ENCODE measurements around the gene GJC1.
"Not testable (repeated sequence)": the region's sequence is repeated elsewhere in the genome, so short reads cannot be mapped to it uniquely, and the experiment has no call there.

The GJC1 gene

DNA sequence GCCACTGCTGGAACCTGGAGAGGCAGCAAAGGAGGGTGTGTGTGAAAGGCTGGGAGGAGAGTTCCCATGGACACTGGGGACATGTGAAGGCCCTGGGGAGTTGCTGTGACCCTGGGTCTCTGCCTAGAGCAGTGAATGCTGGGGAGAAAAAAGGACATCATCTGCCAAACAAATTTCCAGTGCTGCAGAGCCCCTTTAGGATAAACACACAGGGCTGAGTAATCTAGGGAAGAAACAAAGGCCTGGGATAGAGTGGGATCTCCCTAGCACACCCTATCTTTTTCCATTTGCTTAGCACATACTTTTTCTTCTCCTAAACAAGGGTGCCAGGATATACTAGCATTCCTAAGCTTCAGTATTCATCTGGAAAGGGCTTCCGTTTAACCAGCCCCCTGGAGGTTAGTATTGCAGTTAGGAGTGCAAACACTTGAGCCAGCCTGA, 14.3 kb upstream of the GJC1 start:
- peak; percentile 59 for DNase-seq

DNA sequence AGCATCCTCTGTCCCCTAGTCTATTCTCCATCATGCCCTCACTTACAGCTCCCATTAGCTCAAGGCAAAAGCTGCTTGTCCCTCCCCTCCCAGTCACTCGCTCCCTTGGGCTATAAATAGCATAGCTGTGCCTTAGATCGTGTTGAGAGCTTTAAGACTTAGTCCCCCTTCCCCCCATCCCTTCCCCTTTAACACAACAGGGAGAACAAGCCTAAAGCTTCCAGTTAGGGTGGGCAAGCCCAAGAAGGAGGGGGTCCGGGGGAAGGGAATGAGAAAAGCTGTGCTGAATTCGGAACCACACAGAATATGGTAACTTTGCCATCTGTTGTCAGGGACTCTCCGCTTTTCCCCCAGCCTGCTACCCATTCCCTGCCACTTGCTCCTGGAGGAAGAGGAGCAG, 12.7 kb upstream of the GJC1 start:
- DNase-seq: peak; percentile 52

DNA sequence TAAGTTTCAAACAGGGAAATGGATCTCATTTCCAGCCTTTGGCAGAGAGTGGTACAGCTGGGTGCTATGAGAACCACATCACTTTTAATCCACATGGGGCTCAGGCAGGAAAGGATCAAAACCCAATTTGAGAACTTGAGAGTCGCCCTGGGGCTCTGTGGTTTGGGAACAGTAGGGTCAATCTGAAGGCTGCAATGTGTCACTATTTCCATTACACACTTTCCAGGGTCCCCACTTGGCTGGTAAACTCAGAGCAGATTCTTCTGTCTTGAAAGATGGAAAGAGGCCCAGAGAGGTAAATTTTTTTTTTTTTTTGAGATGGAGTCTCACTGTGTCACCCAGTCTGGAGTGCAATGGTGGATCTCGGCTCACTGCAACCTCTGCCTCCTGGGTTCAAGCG, 10.8 kb upstream of the GJC1 start:
- DNase-seq: peak; percentile 58

DNA sequence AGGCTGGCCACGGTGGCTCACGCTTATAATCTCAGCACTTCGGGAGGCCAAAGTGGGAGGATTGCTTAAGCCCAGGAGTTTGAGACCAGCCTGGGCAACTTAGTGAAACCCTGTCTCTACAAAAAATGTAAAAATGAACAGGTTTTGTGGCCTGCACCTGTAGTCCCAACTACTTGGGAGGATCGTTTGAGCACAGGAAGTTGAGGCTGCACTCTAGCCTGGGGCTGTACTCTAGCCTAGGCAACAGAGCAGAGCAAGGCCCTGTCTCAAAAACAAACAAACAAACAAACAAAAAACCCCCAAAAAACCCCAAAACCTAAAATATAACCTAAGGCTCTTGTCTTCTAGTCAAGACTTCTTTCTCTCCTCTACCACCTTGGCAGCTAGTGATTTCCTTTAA, 10.2 kb upstream of the GJC1 start:
- DNase-seq: no peak

DNA sequence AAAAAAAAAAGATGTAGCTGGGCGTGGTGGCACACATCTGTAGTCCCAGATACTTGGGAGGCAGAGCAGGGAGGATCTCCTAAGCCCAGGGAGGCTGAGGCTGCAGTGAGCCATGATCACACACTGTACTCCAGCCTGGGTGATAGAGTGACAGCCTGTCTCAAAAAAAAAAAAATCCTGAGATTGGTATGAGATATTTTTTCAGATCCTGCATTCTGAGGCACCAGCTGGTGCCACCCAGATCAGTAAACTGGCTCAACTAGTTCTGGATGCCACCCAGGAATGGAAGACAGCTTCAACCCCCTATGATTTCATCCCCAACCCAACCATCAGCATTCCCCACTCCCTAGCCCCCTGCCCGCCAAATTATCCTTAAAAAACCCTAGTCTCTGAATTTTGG, 7.1 kb upstream of the GJC1 start:
- no peak for DNase-seq

DNA sequence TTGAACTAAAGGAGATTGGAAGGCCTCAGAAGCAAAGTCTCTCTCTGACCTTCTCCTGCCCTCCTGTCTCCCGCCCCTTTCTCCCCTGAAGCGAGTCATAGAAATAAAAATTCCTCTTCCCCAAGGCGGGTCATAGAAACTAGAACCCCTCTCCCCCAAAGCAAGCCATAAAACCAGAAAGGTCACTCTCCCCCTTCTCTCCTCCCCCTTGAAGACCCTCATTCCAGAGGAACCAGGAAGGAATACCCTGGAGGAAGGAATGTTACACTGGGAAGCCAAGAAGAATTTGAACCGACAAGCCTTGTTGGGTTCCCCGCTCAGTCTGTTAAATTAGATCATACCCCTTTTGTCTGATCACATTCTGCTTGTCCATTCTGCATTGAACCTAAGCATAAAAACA, 2.7 kb upstream of the GJC1 start:
- DNase-seq: no peak

DNA sequence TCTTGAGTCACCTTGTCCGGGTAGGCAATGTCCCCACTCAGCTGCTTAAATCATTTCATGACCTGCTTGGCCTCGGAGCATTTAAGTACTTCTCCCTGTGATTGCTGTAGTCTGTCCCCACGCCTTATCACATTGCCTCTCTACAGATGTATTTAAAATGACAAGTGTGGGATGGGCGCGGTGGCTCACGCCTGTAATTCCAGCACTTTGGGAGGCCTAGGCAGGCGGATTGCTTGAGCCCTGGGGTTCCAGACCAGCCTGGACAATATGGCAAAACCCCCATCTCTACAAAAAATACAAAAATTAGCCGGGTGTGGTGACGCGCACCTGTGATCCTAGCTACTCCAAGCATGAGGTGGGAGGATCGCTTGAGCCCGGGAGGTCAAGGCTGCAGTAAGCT, 1.3 kb upstream of the GJC1 start:
- DNase-seq: no peak

DNA sequence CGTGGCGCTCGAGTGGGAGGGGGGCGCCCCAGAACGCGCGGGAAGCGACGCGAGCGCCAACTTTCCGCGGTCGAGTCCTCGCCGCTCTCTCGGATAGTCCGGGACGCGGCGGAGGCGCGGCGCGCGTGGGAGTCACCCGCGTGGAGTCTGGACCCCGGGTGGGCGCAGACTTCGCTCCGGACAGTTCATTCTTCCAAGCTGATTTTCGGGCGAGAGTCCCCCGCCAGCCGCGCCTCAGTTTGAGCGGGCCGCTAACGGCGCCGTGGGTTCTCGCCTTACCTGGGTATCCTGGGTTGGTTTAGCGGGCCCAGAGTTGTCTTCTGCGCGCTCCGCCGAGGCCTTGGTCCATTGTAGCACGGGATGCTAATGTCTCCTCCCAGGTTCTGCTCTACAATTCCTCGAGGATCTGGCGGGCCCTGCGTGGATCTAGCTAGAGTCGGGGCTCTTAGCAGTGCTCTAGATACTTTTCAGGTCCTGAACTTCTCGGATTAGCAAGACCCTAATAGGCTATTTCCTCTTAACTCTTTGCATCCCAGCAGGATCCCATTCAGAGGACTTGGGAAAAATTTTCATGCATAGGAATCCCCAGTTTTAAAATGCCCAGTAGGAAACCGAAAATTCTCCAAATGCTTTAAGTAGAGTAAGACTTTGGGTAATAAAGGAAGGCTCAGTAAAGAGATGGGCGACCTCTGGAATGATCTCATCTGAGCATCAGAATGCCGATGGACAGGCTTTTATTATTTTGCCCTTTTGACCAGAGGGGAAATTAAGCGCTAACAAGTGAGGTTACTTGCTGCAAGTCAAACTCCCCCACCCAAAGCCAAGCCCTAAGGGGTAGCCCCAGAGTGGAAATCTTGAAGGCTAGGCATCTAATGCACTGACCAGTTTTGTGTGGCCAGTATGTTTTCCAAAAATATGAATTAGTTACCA, 537 bp upstream of the GJC1 start:
- DNase-seq: no peak

DNA sequence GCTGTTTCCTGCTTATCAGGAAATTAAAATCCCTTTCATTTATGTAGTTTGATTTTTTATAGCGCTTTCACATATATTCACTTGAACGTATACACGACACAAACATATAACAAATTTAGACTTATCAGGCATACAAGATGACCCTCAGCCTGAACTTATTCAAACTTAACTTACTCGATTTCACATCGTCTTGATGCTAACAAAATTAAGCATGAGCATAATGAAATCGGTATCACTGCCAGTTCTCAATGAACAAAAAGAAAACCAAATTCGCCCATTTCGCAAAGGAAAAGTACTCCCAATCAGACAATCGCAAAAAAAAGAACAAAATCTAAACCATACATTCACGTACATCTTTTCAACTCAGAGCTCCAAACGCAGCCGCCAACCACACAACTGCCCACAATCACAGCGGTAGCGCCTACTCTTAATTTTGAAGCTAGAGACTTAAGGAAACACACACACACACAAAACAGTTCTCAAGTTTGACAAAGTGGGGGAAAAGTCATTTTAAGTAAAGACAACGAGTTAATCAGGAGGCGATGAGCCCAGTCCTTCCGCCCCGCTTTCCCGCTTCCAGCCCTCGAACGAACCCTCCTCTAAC, 1.1 kb downstream of the GJC1 start:
- peak; percentile 25 for DNase-seq

DNA sequence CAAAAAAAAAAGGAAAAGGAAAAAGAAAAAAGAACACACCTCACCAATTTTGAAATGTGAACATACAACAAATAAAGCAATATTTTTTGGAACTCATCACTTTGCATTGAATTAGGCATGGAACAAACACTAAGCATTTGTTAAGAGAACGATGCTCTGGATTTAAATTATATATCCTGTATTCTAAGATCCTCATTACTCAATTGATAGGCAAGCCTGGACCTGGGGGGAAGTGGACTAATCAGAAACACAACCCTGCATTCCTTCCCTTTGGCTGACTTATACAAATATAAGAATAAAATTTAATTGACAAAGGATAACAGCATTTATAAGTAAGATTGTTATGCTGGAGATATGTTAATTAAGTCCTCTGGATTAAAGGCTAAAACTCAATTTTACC, 2.2 kb downstream of the GJC1 start:
- no peak for DNase-seq

DNA sequence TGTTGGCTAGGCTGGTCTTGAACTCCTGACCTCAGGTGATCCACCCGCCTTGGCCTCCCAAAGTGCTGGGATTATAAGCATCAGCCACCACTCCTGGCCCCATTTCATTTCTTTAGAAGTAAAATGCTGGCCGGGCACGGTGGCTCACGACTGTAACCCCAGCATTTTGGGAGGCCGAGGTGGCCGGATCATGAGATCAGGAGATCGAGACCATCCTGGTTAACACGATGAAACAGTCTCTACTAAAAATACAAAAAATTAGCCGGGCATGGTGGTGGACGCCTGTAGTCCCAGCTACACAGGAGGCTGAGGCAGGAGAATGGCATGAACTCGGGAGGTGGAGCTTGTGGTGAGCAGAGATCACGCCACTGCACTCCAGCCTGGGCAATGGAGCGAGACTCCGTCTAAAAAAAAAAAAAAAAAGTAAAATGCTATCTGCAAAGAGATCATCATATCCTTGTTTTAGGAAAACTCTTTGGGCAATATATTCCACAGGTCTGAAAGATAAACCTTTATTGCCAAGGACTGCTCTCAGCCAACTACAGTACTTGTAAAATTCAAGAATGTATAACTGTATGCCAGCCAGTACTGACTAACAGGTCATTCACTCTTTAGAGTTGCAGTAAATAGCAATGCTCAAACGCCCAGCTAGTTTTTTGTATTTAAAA, 3.8 kb downstream of the GJC1 start:
- no peak for DNase-seq

DNA sequence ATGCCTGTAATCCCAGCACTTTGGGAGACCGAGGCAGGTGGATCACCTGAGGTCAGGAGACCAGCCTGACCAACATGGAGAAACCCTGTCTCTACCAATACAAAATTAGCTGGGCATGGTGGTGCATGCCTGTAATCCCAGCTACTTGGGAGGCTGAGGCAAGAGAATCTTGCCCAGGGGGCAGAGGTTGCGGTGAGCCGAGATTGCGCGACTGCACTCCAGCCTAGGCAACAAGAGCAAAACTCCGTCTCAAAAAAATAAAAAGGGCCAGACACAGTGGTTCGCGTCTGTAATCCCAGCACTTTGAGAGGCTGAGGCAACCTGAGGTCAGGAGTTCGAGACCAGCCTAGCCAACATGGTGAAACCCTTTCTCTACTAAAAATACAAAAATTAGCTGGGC, 4.9 kb downstream of the GJC1 start:
- not testable (repeated sequence) for DNase-seq

DNA sequence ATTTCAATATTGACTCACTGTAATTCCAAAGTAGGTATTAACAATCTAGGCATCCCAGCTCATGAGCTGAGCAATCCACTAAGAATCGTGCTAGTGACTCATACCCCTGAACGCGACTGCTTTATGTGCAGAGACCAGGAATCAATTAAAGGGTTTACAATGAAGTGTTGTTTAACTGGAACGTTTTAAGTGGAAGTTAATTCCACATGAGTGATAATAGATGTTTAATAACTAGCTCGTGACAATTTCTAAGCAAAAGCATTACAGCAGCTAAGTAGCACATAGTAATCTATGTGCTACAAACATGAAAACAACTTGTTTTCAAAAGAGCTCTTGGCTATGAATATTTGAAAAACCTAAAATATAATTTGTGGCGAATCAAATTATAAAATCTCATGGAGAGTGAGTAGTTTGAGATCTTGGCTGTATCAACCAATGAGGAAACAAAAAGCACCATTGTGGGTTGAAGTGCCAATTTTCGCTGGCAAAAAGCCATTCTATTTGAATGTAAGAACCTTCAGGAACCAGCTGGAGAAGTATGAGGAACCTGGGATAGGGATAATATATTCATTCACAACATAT, 9.4 kb downstream of the GJC1 start:
- peak; percentile 92 for DNase-seq

DNA sequence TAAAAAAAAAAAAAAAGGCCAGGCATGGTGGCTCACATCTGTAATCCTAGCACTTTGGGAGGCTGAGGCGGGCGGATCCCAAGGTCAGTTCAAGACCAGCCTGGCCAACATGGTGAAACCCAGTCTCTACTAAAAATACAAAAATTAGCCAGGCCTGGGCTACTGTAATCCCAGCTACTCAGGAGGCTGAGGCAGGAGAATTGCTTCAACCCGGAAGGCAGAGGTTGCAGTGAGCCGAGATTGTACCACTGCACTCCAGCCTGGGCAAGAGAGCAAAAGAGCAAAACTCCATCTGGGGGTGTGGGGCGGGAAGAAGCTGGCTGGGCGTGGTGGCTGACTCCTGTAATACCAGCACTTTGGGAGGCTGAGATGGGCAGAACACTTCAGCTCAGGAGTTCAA, 11.6 kb downstream of the GJC1 start:
- not testable (repeated sequence) for DNase-seq

DNA sequence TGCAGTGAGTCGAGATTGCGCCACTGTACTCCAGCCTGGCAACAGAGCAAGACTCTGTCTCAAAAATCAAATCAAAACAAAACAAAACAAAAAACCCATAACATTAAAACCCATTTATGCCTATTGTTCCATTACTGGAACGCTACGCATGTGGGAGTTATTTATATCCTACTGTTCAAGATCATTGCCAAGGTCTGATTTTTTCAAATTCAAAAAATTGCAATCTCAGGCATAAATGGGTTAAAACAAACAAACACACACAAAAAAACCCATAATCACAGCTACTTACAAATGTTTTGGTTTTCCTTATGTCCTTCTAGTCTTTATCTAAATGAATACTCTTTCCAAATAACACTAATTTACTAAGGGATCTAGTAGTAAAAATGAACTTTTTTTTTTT, 17.8 kb downstream of the GJC1 start:
- DNase-seq: no peak

DNA sequence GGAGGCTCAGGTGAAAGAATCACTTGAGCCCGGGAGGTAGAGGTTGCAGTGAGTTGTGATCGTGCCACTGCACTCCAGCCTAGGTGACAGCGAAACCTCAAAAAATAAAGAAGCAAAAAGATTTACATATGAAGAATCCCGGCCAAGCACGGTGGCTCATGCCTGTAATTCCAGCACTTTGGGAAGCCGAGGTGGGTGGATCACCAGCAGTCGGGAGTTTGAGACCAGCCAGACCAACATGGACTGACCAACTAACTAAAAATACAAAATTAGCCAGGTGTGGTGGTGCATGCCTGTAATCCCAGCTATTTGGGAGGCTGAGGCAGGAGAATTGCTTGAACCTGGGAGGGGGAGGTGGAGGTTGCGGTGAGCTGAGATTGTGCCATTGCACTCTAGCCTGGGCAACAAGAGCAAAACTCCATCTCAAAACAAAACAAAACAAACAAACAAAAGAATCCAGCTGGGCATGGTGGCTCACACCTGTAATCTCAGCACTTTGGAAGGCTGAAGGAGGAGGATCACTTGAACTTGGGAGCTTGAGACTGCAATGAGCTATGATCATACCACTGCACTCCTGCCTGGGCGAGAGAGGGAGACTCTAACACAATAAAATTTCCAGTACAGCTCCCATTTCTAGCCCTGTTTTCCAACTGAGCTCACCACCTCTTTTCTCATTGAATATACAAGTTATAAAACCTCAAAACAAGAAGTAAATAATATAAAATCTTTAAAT, 21.3 kb downstream of the GJC1 start:
- not testable (repeated sequence) for DNase-seq

DNA sequence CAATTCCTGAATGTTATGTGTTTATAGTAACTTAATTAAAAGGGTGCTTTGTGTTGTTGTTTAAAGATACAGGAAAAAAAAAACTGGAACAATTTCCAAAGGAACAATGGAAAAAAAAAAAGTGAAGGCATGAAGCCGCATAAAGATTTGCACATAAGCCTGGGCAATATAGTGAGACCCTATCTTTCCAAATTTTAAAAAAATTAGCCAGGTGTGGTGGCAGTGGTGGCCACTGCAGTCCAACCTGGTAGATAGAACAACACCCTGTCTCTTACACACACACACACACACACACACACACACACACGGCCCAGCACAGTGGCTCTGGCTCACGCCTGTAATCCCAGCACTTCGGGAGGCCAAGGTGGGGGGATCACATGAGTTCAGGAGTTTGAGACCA, 21.9 kb downstream of the GJC1 start:
- DNase-seq: no peak

DNA sequence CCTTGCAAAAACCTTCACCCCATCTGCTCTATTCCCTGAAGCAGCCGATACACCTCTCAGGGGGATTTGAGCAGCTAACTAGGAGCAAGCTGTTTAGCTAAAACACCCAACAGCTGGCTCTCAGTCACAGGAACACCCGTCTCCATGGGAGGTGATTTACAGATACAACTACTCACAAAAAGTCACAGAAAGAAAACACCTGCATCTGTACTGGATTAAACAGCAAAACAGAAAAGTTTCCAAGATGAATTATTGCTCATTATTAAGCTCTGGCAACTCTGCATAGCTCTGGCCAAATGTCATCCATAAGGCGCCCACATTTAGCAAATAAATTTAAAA, 22.3 kb downstream of the GJC1 start:
- DNase-seq: peak; percentile 36

DNA sequence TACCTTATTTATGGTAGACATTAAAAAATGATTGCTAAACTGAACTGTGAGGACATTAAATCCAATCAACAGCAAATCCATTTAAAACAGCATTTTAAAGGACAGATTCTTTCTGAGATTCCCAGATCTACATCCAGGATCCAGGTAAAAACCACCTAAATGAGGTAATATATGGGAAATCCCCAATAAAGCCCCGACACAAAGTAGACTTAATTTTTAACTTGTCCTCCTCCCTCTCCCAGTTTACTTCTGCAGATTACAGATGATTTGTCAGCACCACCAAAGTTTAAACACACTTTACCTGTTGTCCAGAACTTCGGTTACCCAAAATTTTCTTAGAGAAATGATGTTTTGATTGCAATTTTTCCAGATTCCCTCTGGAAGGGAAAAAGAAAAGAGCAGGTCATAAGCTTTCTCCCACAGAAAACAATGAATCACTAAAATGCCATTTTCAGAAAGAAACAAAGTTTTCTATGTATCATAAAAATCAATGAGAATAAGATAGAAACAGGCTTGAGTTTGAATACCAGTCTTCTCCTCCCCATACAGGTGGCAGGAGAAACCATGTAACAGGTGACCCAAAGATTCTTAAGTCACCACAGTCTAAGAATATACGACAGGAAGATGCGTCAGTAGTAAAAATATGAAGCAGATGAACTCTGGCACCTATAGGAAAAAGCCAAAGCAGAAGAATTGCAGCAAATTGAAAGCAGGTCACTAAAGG, 22.8 kb downstream of the GJC1 start:
- DNase-seq: no peak

DNA sequence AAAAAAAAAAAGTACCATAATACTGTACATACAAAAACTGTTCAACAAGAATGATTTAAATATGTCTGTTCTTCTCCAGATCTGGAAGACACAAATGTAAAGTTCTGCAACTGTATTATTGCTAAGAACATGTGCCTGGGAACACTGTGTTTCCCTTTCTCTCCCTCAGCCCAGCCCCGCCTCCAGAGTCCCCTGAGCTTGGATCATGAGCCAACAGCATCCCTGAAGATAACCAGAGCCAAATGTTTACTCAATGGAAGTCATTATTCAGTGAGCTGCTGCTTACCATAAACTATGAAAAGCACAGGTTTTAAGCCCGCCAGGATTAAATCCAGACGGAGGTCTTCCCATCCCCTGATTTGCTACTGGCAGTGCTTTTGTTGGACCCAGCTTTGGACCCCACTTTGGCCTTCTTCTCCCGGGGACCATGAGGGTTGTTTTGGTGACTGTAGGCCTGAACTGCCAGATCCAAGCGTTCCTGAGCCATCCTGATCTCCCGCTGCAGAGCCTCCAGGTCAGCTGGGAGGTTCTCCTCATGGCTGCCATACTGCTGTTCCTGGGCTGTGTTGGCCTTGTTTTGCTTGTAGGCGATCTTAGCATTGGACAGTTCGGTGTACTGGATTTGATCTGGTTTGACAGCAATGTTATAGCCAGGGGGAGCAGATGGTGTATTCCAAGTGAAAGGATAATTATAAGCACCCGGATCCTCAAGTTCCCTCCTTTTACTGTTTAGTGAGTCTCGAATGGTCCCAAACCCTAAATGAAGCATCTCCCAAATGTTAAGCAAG, 25.6 kb downstream of the GJC1 start:
- peak; percentile 22 for DNase-seq

DNA sequence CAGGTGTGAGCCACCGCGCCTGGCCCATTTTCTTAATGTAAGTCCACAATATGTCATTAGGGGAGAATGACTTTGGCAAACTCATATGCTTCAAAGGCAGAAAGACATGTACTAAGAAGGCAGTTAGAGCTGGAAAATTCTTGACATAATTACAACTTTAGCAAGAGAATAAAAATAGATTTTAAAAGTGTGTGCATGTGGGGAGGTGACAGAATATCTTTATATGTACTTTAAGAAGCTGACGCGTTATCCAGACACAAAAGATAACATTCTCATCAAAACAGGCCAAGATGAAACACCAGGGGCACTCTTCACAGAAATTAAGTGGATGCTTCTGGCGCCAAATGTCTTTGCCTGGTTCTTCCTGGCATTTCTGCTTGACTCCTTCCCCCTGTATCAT, 28.2 kb downstream of the GJC1 start:
- DNase-seq: peak; percentile 25
